HCT116 (cell line): ENCODE data around the gene PPP1R27. TPM values are rescaled to one million over a fixed set of nuclear protein-coding genes. Genes with fewer than 3 reads are reported as not detected.

Experiments
- ATAC-seq: fragments of 200-7000 bp; cut with Tn5 transposase; 2 replicates; pipeline ENCODE4 v1.9.1; 2020; ENCODE audit warnings: mild to moderate bottlenecking, moderate library complexity
- BruUV-seq: library from RNA; stranded (reverse); fragments of 400-500 nt; replicated peaks from 2 replicates; lab custom pipeline; 2021; lab: Mats Ljungman, UMichigan
- CTCF ChIA-PET: fragments of 300-600 bp; sonication (Branson Sonifier 250); formaldehyde crosslinking; loops from one replicate; lab custom pipeline; 2021; ENCODE audit warnings: antibody characterized with exemption; lab: Charles Lee
- POLR2A ChIA-PET: fragments of 300-600, 350-600 bp; sonication (Branson Sonifier 250); formaldehyde crosslinking; loops from one replicate; lab custom pipeline; 2021; ENCODE audit warnings: antibody characterized with exemption; lab: Charles Lee
- RAD21 ChIA-PET, 2 experiments: fragments of 300-600 bp; sonication (Branson Sonifier 250); formaldehyde crosslinking; loops; one replicate each; lab custom pipeline; 2023; ENCODE audit warnings: low total read pairs in 2 of 2; ENCODE audit not compliant: uncharacterized antibody in 2 of 2, unreplicated experiment in 2 of 2, low non-redundant PET in 1 of 2; lab: Charles Lee
- DNase-seq: peaks from one replicate; pipeline ENCODE4 v3.0.0-alpha.2; 2010; ENCODE audit warnings: low read depth, low spot score
- H2AFZ ChIP-seq: fragments of 200-600 bp; shearing (Covaris generic), sonication (generic); 2 replicates; pipeline ENCODE4 v1.6.1; 2017; ENCODE audit warnings: low read depth, mixed run types, mixed read lengths, antibody characterized with exemption, low read length; ENCODE audit not compliant: poor library complexity, severe bottlenecking
- H3K27ac ChIP-seq: 2 replicates; pipeline ENCODE4 v1.5.1; 2012; ENCODE audit warnings: low read depth, low read length
- H3K27me3 ChIP-seq: fragments of 200-600 bp; sonication (generic); 2 replicates; pipeline ENCODE4 v1.6.1; 2016; ENCODE audit warnings: mixed run types, low read length, mixed read lengths; ENCODE audit not compliant: insufficient read depth
- H3K36me3 ChIP-seq, 2 experiments: fragments of 200-500 bp in 1 of 2; fragments of 200-600 bp in 1 of 2; sonication (Bioruptor generic) in 1 of 2; sonication (generic) in 1 of 2; 2 replicates each; pipeline versions ENCODE4 v1.5.1 to v1.6.1; 2014 to 2016; ENCODE audit warnings: low read length in 2 of 2, inconsistent platforms in 1 of 2, mixed read lengths in 1 of 2, mixed run types in 1 of 2; ENCODE audit not compliant: insufficient read depth in 2 of 2, control insufficient read depth in 1 of 2
- H3K4me1 ChIP-seq, 2 experiments: fragments of 200-600 bp in 1 of 2; sonication (generic) in 1 of 2; 2 replicates each; pipeline versions ENCODE4 v1.5.1 to v1.6.1; 2012 to 2017; ENCODE audit warnings: low read length in 2 of 2, inconsistent platforms in 1 of 2, mild to moderate bottlenecking in 1 of 2, mixed read lengths in 1 of 2, mixed run types in 1 of 2, moderate library complexity in 1 of 2; ENCODE audit not compliant: insufficient read depth in 2 of 2, control insufficient read depth in 1 of 2
- H3K4me2 ChIP-seq: fragments of 200-600 bp; sonication (generic); 2 replicates; pipeline ENCODE4 v1.6.1; 2017; ENCODE audit warnings: mixed run types, low read length, mixed read lengths
- H3K4me3 ChIP-seq, 2 experiments: fragments of 200-600 bp in 1 of 2; sonication (generic) in 1 of 2; replicated peaks in 1 of 2; 2 replicates each; pipeline ENCODE4 v1.5.1; 2011 to 2016; ENCODE audit warnings: low read length in 2 of 2, control low read depth in 1 of 2, low read depth in 1 of 2, mild to moderate bottlenecking in 1 of 2, mixed read lengths in 1 of 2, mixed run types in 1 of 2
- H3K79me2 ChIP-seq: fragments of 200-600 bp; sonication (generic); 2 replicates; pipeline ENCODE4 v1.6.1; 2017; ENCODE audit warnings: mild to moderate bottlenecking, mixed run types, low read length, moderate library complexity, mixed read lengths; ENCODE audit not compliant: insufficient read depth
- H3K9ac ChIP-seq: fragments of 200-600 bp; sonication (generic); 2 replicates; pipeline ENCODE4 v1.6.1; 2016; ENCODE audit warnings: low read length, mixed read lengths
- H3K9me2 ChIP-seq: fragments of 200-600 bp; sonication (generic), shearing (Covaris generic); 2 replicates; pipeline ENCODE4 v1.6.1; 2017; ENCODE audit warnings: mixed run types, mild to moderate bottlenecking, moderate library complexity; ENCODE audit not compliant: insufficient read depth
- H3K9me3 ChIP-seq, 2 experiments: fragments of 200-500 bp in 1 of 2; fragments of 200-600 bp in 1 of 2; sonication (Bioruptor generic) in 1 of 2; sonication (generic) in 1 of 2; 2 replicates each; pipeline ENCODE4 v1.6.1; 2014 to 2017; ENCODE audit warnings: low read length in 2 of 2, mixed read lengths in 2 of 2, inconsistent platforms in 1 of 2, low read depth in 1 of 2, mild to moderate bottlenecking in 1 of 2, mixed run types in 1 of 2, moderate library complexity in 1 of 2; ENCODE audit not compliant: control insufficient read depth in 1 of 2, insufficient read depth in 1 of 2
- H4K20me1 ChIP-seq: fragments of 200-600 bp; sonication (generic), shearing (Covaris generic); 2 replicates; pipeline ENCODE4 v1.6.1; 2017; ENCODE audit warnings: mixed run types, mild to moderate bottlenecking, moderate library complexity; ENCODE audit not compliant: insufficient read depth
- CBX3 ChIP-seq: IDR thresholded peaks from 2 replicates; pipeline ENCODE4 v1.6.1; 2012; ENCODE audit warnings: low read depth
- CEBPB ChIP-seq: IDR thresholded peaks from 2 replicates; pipeline ENCODE4 v1.6.1; 2012; ENCODE audit warnings: low read depth
- CTCF ChIP-seq, 3 experiments: fragments of 200-600 bp in 1 of 3; sonication (generic) in 1 of 3; IDR thresholded peaks in 2 of 3; conservative IDR thresholded peaks in 1 of 3; 2 replicates each; pipeline ENCODE4 v1.5.1; 2012 to 2017; ENCODE audit warnings: low read depth in 2 of 3, low read length in 2 of 3, antibody characterized with exemption in 1 of 3, borderline replicate concordance in 1 of 3, control low read depth in 1 of 3, mild to moderate bottlenecking in 1 of 3, mixed read lengths in 1 of 3, mixed run types in 1 of 3, moderate library complexity in 1 of 3; ENCODE audit not compliant: insufficient read depth in 1 of 3
- ELF1 ChIP-seq: IDR thresholded peaks from 2 replicates; pipeline ENCODE4 v1.6.1; 2012; ENCODE audit warnings: low read depth, borderline replicate concordance
- POLR2A ChIP-seq: IDR thresholded peaks from 2 replicates; pipeline ENCODE4 v1.7.0; 2011; ENCODE audit warnings: borderline replicate concordance; ENCODE audit not compliant: insufficient read depth, insufficient read length; ENCODE audit errors: extremely low read depth
- POLR2AphosphoS5 ChIP-seq: IDR thresholded peaks from 2 replicates; pipeline ENCODE4 v1.6.1; 2011; ENCODE audit warnings: mild to moderate bottlenecking, low read depth, low read length, moderate library complexity
- RAD21 ChIP-seq: IDR thresholded peaks from 2 replicates; pipeline ENCODE4 v1.6.1; 2012; ENCODE audit warnings: low read depth, mild to moderate bottlenecking
- SIN3A ChIP-seq: IDR thresholded peaks from 2 replicates; pipeline ENCODE4 v1.6.1; 2012; ENCODE audit warnings: low read depth
- TCF7L2 ChIP-seq: IDR thresholded peaks from 2 replicates; pipeline ENCODE4 v1.7.0; 2011; ENCODE audit warnings: borderline replicate concordance, inconsistent platforms; ENCODE audit not compliant: insufficient read depth, insufficient read length; ENCODE audit errors: extremely low read depth
- YY1 ChIP-seq: IDR thresholded peaks from 2 replicates; pipeline ENCODE4 v1.6.1; 2011; ENCODE audit warnings: low read length, low read depth, moderate library complexity, mild to moderate bottlenecking; ENCODE audit not compliant: insufficient replicate concordance; ENCODE audit errors: extremely low read depth
- ZNF274 ChIP-seq: fragments of 200-500 bp; sonication (Bioruptor generic); IDR thresholded peaks from 2 replicates; pipeline ENCODE4 v1.6.1; 2014; ENCODE audit warnings: mild to moderate bottlenecking, low read depth, low read length, inconsistent platforms
- intact Hi-C: fragments of 100-400 bp; cut with micrococcal nuclease; formaldehyde crosslinking; loops from 2 replicates; pipeline ENCODE4 v1.10.0; 2022
- total RNA-seq: library from RNA; stranded (reverse); gene quantifications from one replicate; pipeline ENCODE4 v1.2.1, GENCODE V29; 2021; ENCODE audit not compliant: unreplicated experiment
- TF ChIP-seq, protein P1 (sequence below): IDR thresholded peaks from 2 replicates; pipeline ENCODE4 v1.6.1; 2012

The PPP1R27 gene
- total RNA-seq, 1 experiment from 2014 or later: not detected

DNA sequence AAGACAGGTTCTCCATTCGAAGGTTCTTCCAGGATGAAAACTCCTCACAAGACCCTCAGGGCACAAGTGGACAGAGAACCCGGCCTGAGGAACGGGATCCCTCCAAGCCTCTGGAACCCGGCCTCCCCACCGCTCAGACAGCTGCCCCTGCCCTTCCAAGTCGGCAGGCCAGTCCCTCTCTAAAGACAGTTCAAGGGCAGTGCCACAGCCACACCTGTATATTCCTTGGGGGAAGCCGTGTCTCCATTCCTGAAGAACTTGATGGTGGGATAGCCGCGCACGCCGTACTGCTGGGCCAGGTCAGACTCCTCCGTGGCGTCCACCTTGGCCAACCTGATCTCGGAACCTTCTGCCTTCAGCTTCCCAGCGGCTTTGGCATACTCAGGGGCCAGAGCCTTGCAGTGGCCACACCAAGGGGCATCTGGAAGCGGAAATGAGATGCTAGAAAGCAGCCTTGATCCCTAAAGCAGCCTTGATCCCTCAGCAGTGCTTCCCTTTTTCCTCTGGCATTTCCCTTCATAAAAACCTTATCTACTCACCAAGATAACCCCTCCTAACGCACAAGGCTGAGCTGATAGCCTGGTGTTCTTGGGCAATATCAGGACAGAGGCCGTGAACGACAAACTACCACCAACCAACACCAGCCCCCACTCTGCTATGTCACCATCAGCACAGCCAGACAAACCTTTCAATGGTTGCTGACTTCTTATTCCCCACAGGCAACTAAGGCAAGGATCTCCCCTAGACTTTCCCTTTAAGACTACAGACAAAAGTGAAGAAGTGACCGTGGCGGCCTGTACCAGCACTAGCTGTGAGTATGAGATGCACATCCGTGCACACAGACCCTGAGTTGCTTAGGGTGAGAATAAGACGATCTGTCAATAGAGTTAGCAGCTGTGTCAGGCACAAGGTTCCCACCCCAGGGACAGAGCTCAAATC lies 24.4 kb upstream of the PPP1R27 start:
- Histone ChIP-seq H3K4me3 (peak overlapping the region; percentile 81 to 92), H3K9ac (peak overlapping the region; percentile 94), H2AFZ (no peak overlapping the region), H3K27me3 (no peaks in the 10 kb centered on the region), H3K9me2 (no peaks in the 10 kb centered on the region), H3K9me3 (no peaks in the 10 kb centered on the region), H3K36me3 (peaks cover 35 to 60% of the 10 kb centered on the region in 2 experiments), H3K79me2 (peaks cover 93% of the 10 kb centered on the region), H3K27ac (peak overlapping the region; percentile 94), H3K4me1 (peaks cover 18 to 46% of the 10 kb centered on the region in 2 experiments), H3K4me2 (peak overlapping the region; percentile 95), H4K20me1 (peaks cover 7% of the 10 kb centered on the region; the same call in 1 of the 2 replicates)
- TF ChIP-seq ELF1 (no peak), POLR2AphosphoS5 (peak; percentile 19; the same call in 1 of the 2 replicates)
- DNase-seq (no peak), ATAC-seq (no peak)
- ChIA-PET CTCF (interaction anchor here (0.7 kb wide), 1 partner anchor 37 kb away, joined by 3 read pairs; no protein-coding TSS in a partner anchor), POLR2A (interaction anchor here (0.9 to 1.2 kb wide), 2 partner anchors 26 to 156 kb away, joined by 3 read pairs; partner anchors contain the start of genes MCRIP1 and MRPL12), RAD21 (interaction anchor here in 1 of 2 experiments (0.6 kb wide), 1 partner anchor 68 kb away, joined by 3 read pairs; the partner anchor contains the start of gene MAFG)
- intact Hi-C loops: no loop called here
- BruUV-seq: TSS peak; percentile 71

DNA sequence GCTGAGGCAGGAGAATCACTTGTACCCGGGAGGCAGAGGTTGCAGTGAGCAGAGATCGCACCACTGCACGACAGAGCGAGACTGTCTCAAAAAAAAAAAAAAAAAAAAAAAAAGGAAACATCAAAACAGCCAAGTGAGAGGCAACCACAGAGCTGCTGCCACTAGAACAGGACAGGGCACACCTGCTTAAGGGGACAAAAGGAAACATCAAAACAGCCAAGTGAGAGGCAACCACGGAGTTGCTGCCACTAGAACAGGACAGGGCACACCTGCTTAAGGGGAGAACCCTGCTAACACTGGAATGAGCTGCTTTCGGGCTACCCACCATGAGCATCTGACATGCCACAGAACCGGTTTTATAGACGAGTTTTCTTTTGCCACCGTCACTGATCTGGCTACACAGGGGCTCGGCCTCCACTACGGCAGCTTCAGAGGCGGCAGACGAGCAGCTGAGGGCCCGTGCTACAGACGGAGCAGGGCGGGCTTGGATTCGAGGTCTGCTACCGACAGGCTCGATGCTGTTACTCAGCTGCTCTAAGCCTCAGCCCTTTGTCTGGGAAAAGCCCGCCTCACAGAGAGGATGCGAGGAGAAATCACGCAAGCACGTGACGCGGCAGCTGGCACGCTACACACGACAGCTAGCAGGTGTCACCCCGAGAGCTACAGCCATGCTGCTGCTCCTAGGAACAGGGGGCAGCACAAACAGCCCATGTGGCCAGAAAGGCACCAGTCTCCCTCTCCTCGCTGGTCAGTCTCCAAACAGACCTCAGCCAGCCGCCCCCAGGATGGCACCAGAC lies 23.5 kb upstream of the PPP1R27 start:
- Histone ChIP-seq H2AFZ (no peak overlapping the region), H3K9me3 (no peaks in the 10 kb centered on the region), H3K27me3 (no peaks in the 10 kb centered on the region), H3K36me3 (peaks cover 44 to 63% of the 10 kb centered on the region in 2 experiments), H3K4me1 (peaks cover 14 to 37% of the 10 kb centered on the region in 2 experiments), H3K9me2 (no peaks in the 10 kb centered on the region), H4K20me1 (peaks cover 6% of the 10 kb centered on the region; the same call in 1 of the 2 replicates), H3K79me2 (peaks cover 93% of the 10 kb centered on the region), H3K4me3 (peak overlapping the region; percentile 81 to 92; a peak in 3 of 4 replicates), H3K4me2 (peak overlapping the region; percentile 95), H3K27ac (peak overlapping the region; percentile 94; the same call in 1 of the 2 replicates), H3K9ac (peak overlapping the region; percentile 94)
- DNase-seq: no peak
- CTCF ChIA-PET: no interaction called here
- ATAC-seq: no peak
- RAD21 ChIA-PET: no interaction called here
- intact Hi-C loops: no loop called here
- POLR2A ChIA-PET: interaction anchor here (1.2 kb wide), 1 partner anchor 25 kb away, joined by 3 read pairs; the partner anchor contains the start of gene MCRIP1
- BruUV-seq: no TSS peak
- no peak for TF ChIP-seq POLR2A
- no peak for TF ChIP-seq CTCF (IDR thresholded peaks at IDR 0.05 in 2 of 3, conservative IDR thresholded peaks at IDR 0.05 in 1 of 3; ENCODE audit: borderline replicate concordance in 1 of 3, insufficient read depth in 1 of 3, low read depth in 2 of 3, low read length in 2 of 3)
- TF ChIP-seq CBX3: no peak
- no peak for TF ChIP-seq TCF7L2
- TF ChIP-seq ELF1: no peak
- TF ChIP-seq, protein P1, sequence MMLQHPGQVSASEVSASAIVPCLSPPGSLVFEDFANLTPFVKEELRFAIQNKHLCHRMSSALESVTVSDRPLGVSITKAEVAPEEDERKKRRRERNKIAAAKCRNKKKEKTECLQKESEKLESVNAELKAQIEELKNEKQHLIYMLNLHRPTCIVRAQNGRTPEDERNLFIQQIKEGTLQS: no peak
- TF ChIP-seq RAD21: no peak
- no peak for TF ChIP-seq ZNF274
- no peak for TF ChIP-seq SIN3A
- no peak for TF ChIP-seq CEBPB
- no peak for TF ChIP-seq YY1
